Nephron progenitor cell (in vitro differentiated cells): ENCODE results near the gene MORF4L1.
"Not testable (repeated sequence)": the region's sequence is repeated elsewhere in the genome, so short reads cannot be mapped to it uniquely, and the experiment has no call there.

Source experiments
- DNase-seq: peaks from one replicate; pipeline ENCODE4 v3.0.0; 2021
- H3K27ac Mint-ChIP-seq: 2 replicates; pipeline ENCODE4 v1.8.0; 2021; ENCODE audit warnings: mild to moderate bottlenecking, moderate library complexity, mixed read lengths
- H3K27me3 Mint-ChIP-seq: 2 replicates; pipeline ENCODE4 v1.8.0; 2021; ENCODE audit warnings: mild to moderate bottlenecking, low read depth, mixed read lengths; ENCODE audit not compliant: poor library complexity
- H3K36me3 Mint-ChIP-seq: 2 replicates; pipeline ENCODE4 v1.8.0; 2021; ENCODE audit warnings: low read depth, mixed read lengths
- H3K4me1 Mint-ChIP-seq: 2 replicates; pipeline ENCODE4 v1.8.0; 2021; ENCODE audit warnings: mixed read lengths
- H3K4me3 Mint-ChIP-seq: 2 replicates; pipeline ENCODE4 v1.8.0; 2021; ENCODE audit warnings: mild to moderate bottlenecking, moderate library complexity, mixed read lengths
- H3K9me3 Mint-ChIP-seq: 2 replicates; pipeline ENCODE4 v1.8.0; 2021; ENCODE audit warnings: mild to moderate bottlenecking, moderate library complexity, mixed read lengths
- CTCF ChIP-seq: fragments of 200-600 bp; sonication (generic); IDR thresholded peaks from 2 replicates; pipeline ENCODE4 v1.5.0; 2021; ENCODE audit warnings: antibody characterized with exemption

MORF4L1 gene

GRCh38 chr15:78893538-78893937 is 20.8 kb downstream of the MORF4L1 start:
- Mint-ChIP-seq H3K27me3 (no peaks in the 10 kb centered on the region), H3K9me3 (no peaks in the 10 kb centered on the region), H3K4me3 (no peak overlapping the region), H3K4me1 (no peaks in the 10 kb centered on the region), H3K27ac (no peak overlapping the region), H3K36me3 (peaks cover 91% of the 10 kb centered on the region)
- no peak for TF ChIP-seq CTCF
- DNase-seq, result no peak

GRCh38 chr15:78895471-78895870 is 22.8 kb downstream of the MORF4L1 start:
- no peaks in the 10 kb centered on the region for H3K27me3 Mint-ChIP-seq
- no peak overlapping the region for H3K27ac Mint-ChIP-seq
- H3K36me3 Mint-ChIP-seq, result peaks cover 98% of the 10 kb centered on the region
- no peak for TF ChIP-seq CTCF
- no peaks in the 10 kb centered on the region for H3K9me3 Mint-ChIP-seq
- no peak overlapping the region for H3K4me3 Mint-ChIP-seq
- no peak for DNase-seq
- no peaks in the 10 kb centered on the region for H3K4me1 Mint-ChIP-seq

DNA sequence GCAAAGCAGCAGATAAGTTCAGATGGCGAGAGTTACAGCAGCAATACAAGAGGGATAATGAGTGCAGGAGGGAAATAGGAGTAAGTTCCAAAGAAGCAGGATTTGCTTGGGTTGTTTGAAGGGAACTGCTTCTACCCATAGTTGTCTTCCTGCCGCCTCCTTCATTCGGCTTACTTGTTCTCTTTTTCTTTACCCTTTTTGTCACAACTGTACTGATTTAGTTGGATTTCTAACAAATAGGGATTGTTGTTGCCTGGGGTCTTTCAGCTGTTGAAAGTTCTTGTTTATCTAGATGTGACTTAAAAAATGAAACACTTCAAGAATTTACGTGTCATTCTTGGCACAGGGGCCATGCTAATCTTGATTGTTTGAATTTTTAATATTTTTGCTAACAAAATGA is 25.9 kb downstream of the MORF4L1 start:
- peaks cover 20% of the 10 kb centered on the region for H3K4me1 Mint-ChIP-seq
- H3K27ac Mint-ChIP-seq, result peak overlapping the region; percentile 19
- H3K4me3 Mint-ChIP-seq, result no peak overlapping the region
- H3K27me3 Mint-ChIP-seq, result no peaks in the 10 kb centered on the region
- peaks cover 97% of the 10 kb centered on the region for H3K36me3 Mint-ChIP-seq
- DNase-seq, result no peak
- H3K9me3 Mint-ChIP-seq, result no peaks in the 10 kb centered on the region
- no peak for TF ChIP-seq CTCF

DNA sequence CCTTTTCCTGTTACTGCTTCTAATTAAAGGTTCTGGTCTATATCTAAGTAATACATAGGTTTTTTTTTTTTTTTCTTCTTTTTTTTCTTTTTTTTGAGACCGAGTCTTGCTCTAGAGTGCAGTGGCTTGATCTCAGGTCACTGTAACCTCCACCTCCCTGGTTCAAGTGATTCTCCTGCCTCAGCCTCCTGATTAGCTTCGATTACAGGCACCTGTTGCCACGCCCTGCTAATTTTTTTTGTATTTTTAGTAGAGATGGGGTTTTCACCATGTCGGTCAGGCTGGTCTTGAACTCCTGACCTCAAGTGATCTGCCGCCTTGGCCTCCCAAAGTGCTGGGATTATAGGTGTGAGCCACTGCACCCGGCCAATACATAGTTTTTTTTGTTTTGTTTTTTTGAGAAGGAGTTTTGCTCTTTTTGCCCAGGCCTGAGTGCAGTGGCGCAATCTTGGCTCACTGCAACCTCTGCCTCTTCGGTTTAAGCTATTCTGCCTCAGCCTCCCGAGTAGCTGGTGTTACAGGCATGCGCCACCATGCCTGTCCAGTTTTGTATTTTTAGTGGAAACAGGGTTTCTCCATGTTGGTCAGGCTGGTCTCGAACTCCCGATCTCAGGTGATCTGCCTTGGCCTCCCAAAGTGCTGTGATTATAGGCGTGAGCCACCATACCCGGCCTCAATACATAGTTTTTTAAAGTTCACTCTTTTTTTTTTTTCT is 28.3 kb downstream of the MORF4L1 start:
- not testable (repeated sequence) for DNase-seq, H3K4me3 Mint-ChIP-seq, H3K27me3 Mint-ChIP-seq, H3K9me3 Mint-ChIP-seq
- H3K27ac Mint-ChIP-seq, result peak overlapping the region; percentile 78
- H3K36me3 Mint-ChIP-seq, result peaks cover 92% of the 10 kb centered on the region
- peaks cover 26% of the 10 kb centered on the region for H3K4me1 Mint-ChIP-seq

DNA sequence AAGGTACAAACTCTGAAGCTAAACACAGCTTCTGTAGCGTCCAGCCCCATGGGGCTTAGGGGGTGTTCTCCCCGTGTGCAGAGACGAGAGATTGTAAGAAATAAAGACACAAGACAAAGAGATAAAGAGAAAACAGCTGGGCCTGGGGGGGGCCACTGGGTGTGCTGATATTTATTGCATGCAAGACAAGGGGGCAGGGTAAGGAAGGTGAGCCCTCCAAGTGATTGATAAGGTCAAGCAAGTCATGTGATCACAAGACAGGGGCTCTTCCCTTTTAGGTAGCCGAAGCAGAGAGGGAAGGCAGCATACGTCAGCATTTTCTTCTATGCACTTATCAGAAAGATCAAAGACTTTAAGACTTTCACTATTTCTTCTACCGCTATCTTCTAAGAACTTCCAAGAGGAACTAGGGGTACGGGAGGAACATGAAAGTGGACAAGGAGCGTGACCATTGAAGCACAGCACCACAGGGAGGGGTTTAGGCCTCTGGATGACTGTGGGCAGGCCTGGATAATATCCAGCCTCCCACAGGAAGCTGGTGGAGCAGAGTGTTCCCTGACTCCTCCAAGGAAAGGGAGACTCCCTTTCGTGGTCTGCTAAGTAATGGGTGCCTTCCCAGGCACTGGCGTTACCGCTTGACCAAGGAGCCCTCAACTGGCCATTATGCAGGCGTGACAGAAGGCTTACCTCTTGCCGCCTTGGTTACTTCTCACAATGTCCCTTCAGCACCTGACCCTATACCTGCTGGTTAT is 29.8 kb downstream of the MORF4L1 start:
- DNase-seq, H3K9me3 Mint-ChIP-seq, H3K27me3 Mint-ChIP-seq: not testable (repeated sequence)
- peaks cover 36% of the 10 kb centered on the region for H3K4me1 Mint-ChIP-seq
- peak overlapping the region; percentile 7 for H3K4me3 Mint-ChIP-seq
- H3K36me3 Mint-ChIP-seq, result peaks cover 87% of the 10 kb centered on the region
- peak overlapping the region; percentile 95 for H3K27ac Mint-ChIP-seq

GRCh38 chr15:78904599-78905358 is 32.1 kb downstream of the MORF4L1 start:
- Mint-ChIP-seq H3K27ac (peak overlapping the region; percentile 62), H3K4me3 (no peak overlapping the region), H3K27me3 (no peaks in the 10 kb centered on the region), H3K9me3 (no peaks in the 10 kb centered on the region), H3K4me1 (peaks cover 50% of the 10 kb centered on the region), H3K36me3 (peaks cover 71% of the 10 kb centered on the region)
- no peak for TF ChIP-seq CTCF
- no peak for DNase-seq
